GM21529 (cell line): Measurements from ENCODE around the gene MGAT1.

ENCODE experiments used
- ATAC-seq: cut with Tn5 transposase; IDR thresholded peaks from one replicate; pipeline ENCODE4 v1.9.1; 2021; ENCODE audit not compliant: unreplicated experiment

Gene MGAT1

DNA sequence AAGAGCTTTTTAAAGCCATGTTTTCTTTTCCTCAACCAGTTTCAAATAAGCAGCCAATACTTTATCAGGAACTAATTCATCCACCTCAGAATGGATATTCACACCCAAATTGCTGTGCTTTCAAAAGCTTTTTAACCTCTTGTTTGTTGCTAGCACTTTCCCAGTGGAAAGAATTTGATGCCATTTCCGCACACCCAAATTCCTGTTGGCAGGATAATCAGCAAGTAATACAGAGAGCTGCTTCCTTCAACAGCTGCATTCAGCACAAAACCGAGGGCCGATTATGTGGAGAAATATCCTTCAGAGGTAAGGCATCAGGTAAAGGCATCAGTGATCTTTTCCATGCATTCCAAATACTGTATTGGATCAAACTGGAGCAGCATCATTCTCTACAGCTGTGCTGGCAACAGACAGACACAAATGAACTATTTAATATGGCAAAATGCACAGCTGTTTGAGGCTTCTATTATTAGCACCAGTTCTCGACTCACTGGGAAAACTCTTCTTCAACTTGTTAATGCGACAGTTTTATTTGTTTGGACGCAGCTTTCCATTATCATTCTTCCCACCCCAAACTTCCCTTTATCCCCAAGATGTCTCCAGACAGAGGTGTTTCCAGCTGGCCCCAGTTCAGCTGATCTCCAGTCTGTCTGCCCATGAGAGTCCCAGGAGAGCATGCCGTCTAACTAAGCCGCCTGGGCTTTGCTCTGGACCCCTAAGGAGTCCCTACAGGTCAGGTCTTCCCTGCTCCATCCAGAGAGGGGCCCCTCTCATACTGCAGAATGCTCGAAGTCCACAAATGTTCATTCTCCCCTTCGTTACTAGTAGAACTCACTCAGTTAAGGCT, 22.2 kb upstream of the MGAT1 start:
- no peak for ATAC-seq

GRCh38 chr5:180823940-180824629, 21.5 kb upstream of the MGAT1 start:
- no peak for ATAC-seq

- ATAC-seq = no peak
Observed at GRCh38 chr5:180823346-180823745, 20.7 kb upstream of the MGAT1 start.

DNA sequence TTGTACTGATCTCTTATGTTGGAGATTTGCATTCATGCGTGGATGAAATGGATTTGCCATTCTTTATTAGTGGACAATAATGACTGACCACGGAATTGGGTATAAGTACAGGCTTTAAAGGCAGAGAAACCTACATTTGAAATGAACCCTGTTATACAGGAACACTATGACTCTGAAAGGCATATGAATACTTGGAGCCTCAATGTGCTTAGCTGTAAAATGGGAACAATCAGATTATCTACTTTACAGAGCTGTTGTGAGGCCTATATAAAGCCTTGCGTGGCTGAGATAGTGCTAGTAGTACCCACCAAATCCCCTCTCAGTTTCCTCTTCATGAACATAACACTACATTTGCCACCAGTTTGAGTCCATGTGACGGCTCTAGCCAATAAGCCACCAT, 18.9 kb upstream of the MGAT1 start:
- ATAC-seq = no peak

- peak; percentile 78 for ATAC-seq
Observed at GRCh38 chr5:180820788-180821321, 18.2 kb upstream of the MGAT1 start.

GRCh38 chr5:180818677-180819341, 16.2 kb upstream of the MGAT1 start:
- no peak for ATAC-seq

DNA sequence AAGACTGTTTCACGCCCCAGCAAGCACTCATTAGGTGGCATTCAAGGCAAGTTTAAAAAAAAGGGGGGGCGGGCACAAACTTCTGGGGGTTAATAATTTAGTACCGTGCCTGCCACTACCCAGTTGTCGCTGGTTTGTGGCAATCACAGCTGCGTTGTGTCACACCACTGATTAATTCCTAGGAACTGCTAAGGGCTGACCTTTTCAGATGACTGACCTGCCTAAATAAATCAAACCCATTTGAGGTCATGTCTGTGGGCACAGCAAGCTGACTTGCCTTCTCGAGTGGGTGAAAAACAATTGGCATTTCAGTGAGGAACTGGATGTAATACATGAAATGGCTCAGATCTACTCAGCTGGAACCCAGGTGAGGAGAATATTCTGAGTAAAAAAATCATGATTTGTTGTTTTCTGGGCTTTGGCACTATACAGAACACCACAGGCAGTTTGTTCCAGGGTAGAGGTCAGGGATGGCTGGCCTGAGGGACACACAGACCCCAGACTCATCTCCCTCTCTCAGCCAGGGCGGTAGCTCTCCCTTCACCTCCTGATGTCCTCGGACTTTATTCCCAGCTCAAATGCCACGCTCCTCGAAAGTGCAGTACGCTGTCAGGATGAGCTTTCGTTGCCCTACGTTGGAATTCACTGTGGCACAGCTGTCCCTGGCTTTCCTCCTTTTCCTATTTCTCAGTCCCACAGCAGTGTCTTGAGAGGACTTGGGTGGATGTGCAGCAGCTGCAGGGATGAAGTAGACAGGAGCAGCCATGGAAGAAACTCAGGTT, 15.5 kb upstream of the MGAT1 start:
- no peak for ATAC-seq

GRCh38 chr5:180816608-180817534, 14.3 kb upstream of the MGAT1 start:
- ATAC-seq = no peak

DNA sequence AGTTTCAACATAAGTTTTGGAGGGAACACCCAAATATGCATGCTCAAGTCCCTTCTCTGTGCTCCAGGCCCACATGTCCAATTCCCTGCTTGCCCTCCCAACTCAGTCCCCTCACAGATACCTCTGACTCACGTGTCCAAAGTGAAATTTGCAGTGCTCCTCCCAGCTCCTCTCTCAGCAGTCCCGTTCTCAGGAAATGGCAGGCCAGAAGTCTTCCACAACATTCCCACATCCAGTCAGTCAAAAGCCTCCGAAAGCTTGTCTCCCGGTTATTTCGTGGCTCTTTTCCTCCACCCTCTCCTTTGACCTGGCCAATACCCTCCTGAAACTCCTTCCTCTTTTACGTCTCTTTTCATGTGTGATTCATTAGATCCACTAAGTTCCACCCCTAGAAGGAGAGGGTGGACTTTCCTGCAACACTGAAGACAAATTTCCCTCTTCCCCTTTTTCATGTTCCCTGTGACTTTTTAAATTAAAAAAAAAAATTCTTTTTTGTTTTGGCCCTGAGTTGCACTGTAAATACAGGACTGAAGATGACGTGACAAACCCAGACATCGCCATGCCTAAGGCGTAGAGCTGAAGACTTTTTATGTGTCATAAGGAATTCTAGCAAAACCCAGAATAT, 12.8 kb upstream of the MGAT1 start:
- ATAC-seq = no peak

DNA sequence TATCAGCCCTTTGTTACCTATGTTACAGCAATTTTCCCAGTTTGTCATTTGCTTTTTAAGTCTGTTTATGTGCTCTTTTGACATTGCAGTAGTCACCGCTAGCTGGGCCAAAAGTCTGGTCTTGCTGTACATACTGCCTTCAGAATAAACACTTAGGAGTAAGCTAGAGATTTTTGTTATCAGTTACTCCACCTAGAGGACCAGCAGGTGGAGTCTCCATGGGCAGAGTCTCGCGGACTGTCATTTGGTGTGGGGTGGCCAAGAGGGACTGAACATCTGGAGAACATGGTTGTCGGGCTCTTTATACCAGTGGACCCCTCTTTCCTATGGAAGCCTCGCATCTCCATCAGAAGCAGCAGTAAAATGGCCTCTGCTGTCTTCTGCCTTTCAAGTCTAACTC, 10.8 kb upstream of the MGAT1 start:
- ATAC-seq = no peak

- no peak for ATAC-seq
Observed at GRCh38 chr5:180811623-180812124, 9.1 kb upstream of the MGAT1 start.

DNA sequence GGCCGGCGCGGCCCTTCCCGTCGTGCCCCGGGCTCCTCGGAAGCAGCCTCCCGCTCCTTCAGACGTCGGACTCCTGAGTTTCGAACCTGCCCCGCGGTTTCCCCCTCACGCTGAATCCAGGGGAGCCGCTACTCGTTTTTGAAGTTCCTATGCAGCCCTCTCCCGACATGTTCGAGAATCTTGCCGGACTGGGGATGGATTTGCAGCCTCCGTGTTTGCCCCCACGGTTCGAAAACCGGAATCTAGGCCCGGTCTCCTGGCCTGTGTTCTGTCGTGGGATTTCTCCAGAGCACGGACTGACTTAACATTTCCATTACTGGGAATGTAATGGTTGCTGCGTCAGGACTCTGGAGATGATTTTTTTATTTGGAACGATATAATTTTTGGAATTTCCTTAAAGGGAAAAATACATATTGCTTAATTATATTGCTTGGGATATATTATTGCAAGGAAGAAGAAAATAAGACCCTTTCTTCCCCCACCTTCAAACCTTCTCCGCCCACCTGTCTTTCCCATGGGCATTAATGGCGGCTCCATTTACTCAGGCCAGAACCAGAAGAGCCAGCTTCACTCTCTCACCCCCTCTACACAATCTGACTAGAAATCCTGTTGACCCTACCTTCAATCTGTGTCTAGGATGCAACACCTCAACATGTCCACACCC, 8.5 kb upstream of the MGAT1 start:
- no peak for ATAC-seq

DNA sequence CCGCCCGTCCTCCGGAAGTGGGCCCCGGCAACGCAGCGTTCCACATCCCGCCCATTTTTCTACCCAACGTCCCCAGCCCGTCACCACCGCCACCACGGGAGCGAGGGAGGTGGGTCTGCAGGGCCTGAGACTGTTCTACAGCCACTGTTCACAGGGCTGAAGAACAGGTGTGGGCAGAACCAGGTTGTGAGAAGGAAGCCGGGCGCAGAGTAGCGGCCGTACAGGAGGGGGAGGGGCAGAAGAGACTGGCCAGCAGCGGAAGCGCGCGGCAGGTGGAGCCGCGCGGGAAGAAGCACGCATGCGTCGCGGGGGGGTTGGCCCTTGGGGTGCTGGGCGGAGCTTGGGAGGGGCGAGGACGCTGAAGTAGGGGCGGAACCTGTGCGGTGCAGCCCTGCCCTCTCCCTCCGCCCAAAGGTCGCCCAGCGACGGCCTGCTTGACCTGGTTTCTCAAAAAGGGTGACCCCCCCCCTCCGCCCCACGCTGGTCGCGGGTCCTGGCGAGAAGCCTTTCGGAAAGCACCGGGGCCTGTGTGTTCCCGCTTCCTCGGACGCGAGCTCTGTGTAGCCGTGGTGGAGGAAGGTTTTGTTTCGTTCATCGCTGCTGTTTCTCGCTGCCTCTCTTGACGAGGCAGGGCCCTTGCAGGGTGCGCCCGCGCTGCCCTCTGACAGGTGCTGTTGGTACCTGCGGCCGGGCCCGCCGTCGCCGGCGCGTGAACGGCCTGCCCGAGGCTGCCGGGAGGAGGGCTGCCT, 7.8 kb upstream of the MGAT1 start:
- peak; percentile 65 for ATAC-seq

DNA sequence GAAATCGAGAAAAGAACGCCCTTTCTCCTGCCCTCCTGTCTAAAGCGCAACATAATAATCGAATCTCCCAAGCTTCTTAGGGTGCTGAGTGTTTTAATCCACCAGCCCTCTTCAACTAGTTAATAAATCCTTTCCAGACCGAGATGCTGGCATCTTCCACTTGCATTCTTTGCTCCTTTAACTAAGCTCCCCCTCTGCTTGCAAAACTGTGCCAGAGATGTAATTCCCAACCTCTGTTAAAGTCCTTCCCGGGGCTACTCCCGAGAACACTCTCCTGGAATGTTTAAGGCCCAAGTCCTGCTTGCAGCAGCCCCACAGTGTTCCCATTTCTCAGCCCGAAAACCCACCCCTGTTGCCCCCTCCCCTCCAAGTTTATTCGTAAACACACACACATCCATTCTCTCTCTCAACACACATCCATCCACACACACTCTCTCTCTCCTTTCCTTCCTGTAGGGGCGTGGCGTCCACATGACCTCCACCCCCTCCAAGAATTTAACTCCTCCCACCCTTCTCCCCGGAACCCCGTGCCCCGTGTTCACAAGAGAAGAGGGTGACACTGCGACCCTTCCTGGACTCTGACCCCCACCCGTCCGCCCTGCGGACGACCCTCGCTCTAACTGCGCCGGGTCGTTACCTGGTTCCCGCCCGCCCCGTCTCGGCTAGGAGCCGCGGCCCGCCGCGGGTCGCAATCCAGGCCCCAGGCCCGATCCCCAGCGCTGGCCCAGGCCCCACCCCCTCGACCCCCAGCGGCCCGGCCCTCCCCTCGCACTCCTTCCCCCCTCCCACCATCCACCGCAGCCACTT, 7.0 kb upstream of the MGAT1 start:
- peak; percentile 52 for ATAC-seq

- no peak for ATAC-seq
Observed at GRCh38 chr5:180808461-180809000, 5.9 kb upstream of the MGAT1 start.

GRCh38 chr5:180807654-180808414, 5.2 kb upstream of the MGAT1 start:
- no peak for ATAC-seq
